Measurements from ENCODE around the gene CHI3L1.

Gene CHI3L1

GRCh38 chr1:203156280-203156679, 30.2 kb downstream of the CHI3L1 start:
- no peak for TF ChIP-seq CTCF (IDR thresholded peaks at IDR 0.05; ENCODE audit: low read depth, low read length)
- no peak overlapping the region for H3K4me3 ChIP-seq (ENCODE audit: low read depth, low read length)

GRCh38 chr1:203153989-203154821, 32.3 kb downstream of the CHI3L1 start:
- no peak for TF ChIP-seq CTCF (IDR thresholded peaks at IDR 0.05; ENCODE audit: low read depth, low read length)
- no peak overlapping the region for H3K4me3 ChIP-seq (ENCODE audit: low read depth, low read length)

GRCh38 chr1:203153051-203153988, 33.2 kb downstream of the CHI3L1 start:
- no peak for TF ChIP-seq CTCF (IDR thresholded peaks at IDR 0.05; ENCODE audit: low read depth, low read length)
- no peak overlapping the region for H3K4me3 ChIP-seq (ENCODE audit: low read depth, low read length)

GRCh38 chr1:203152158-203153034, 34.1 kb downstream of the CHI3L1 start:
- H3K4me3 ChIP-seq (ENCODE audit: low read depth, low read length) = no peak overlapping the region
- no peak for TF ChIP-seq CTCF (IDR thresholded peaks at IDR 0.05; ENCODE audit: low read depth, low read length)

- TF ChIP-seq CTCF (IDR thresholded peaks at IDR 0.05; ENCODE audit: low read depth, low read length) = no peak
- no peak overlapping the region for H3K4me3 ChIP-seq (ENCODE audit: low read depth, low read length)
Measured at GRCh38 chr1:203151362-203152157, 34.9 kb downstream of the CHI3L1 start.

- H3K4me3 ChIP-seq (ENCODE audit: low read depth, low read length) = no peak overlapping the region
- no peak for TF ChIP-seq CTCF (IDR thresholded peaks at IDR 0.05; ENCODE audit: low read depth, low read length)
Measured at GRCh38 chr1:203150511-203151297, 35.8 kb downstream of the CHI3L1 start.

Measured in WI38 (cell line).